Stimulated activated CD8-positive, alpha-beta memory T cell treated with anti-CD3 and anti-CD28 coated beads, Interleukin-7, amount 100 ng/mL, for 4 hours (primary cell): Measurements from ENCODE around the gene JARID2.
"Not testable (repeated sequence)": the region's sequence is repeated elsewhere in the genome, so short reads cannot be mapped to it uniquely, and the experiment has no call there.

Experiments
- DNase-seq, 2 donors: peaks; one replicate each; pipeline ENCODE4 v3.0.0-alpha.2; 2020; ENCODE audit warnings: low read depth in 2 of 2

Gene JARID2

GRCh38 chr6:15538766-15539495 is 293.1 kb downstream of the JARID2 start:
- DNase-seq: no peak

GRCh38 chr6:15539722-15540270 is 293.9 kb downstream of the JARID2 start:
- no peak for DNase-seq

GRCh38 chr6:15543332-15543917 is 297.6 kb downstream of the JARID2 start:
- DNase-seq: not testable (repeated sequence)

GRCh38 chr6:15544321-15544900 is 298.5 kb downstream of the JARID2 start:
- no peak for DNase-seq

GRCh38 chr6:15546591-15546990 is 300.7 kb downstream of the JARID2 start:
- DNase-seq: no peak

GRCh38 chr6:15547400-15547799 is 301.5 kb downstream of the JARID2 start:
- DNase-seq: no peak

GRCh38 chr6:15549371-15549770 is 303.5 kb downstream of the JARID2 start:
- no peak for DNase-seq

- DNase-seq: no peak
These were observed 304.8 kb downstream of the JARID2 start for GRCh38 chr6:15550546-15551123.

GRCh38 chr6:15551262-15551661 is 305.4 kb downstream of the JARID2 start:
- no peak for DNase-seq

- no peak for DNase-seq
These were observed 305.9 kb downstream of the JARID2 start for GRCh38 chr6:15551798-15552197.

- no peak for DNase-seq
These were observed 307.2 kb downstream of the JARID2 start for GRCh38 chr6:15553031-15553430.

- DNase-seq: no peak
These were observed 307.9 kb downstream of the JARID2 start for GRCh38 chr6:15553736-15554294.

- no peak for DNase-seq
These were observed 308.8 kb downstream of the JARID2 start for GRCh38 chr6:15554728-15555100.

- DNase-seq: no peak
These were observed 309.5 kb downstream of the JARID2 start for GRCh38 chr6:15555101-15556038.

- DNase-seq: no peak
These were observed 310.8 kb downstream of the JARID2 start for GRCh38 chr6:15556711-15557110.

- no peak for DNase-seq
These were observed 311.3 kb downstream of the JARID2 start for GRCh38 chr6:15557174-15557573.

GRCh38 chr6:15560713-15561112 is 314.8 kb downstream of the JARID2 start:
- no peak for DNase-seq

- DNase-seq: no peak
These were observed 315.8 kb downstream of the JARID2 start for GRCh38 chr6:15561447-15562199.

GRCh38 chr6:15562977-15563376 is 317.1 kb downstream of the JARID2 start:
- no peak for DNase-seq
